Measurements from ENCODE around the gene KLF13.

KLF13 gene

GRCh38 chr15:31332020-31332680 is 5.5 kb downstream of the KLF13 start:
- DNase-seq (ENCODE audit: low read depth, low spot score): no peak

DNA sequence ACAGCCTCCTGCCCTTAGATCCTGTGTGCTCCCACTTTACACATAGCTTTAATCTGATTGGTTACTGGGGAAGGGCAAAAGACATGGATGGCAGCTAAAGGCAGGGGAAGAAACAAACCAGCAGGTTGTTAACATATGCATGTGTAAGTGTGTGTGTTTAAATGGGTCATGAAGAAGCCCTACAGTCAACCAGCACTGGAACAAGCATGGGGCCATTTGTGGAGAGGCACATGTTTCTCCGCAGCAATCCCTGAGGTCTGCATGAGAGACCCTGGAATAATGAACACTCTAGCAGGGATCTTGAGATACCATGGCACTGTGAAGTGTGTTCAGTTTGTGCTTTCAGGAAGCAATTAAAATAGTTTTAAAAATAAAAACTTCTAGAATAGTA is 6.0 kb downstream of the KLF13 start:
- DNase-seq (ENCODE audit: low read depth, low spot score): no peak

- no peak for DNase-seq (ENCODE audit: low read depth, low spot score)
Measured at GRCh38 chr15:31333119-31333518, 6.5 kb downstream of the KLF13 start.

DNA sequence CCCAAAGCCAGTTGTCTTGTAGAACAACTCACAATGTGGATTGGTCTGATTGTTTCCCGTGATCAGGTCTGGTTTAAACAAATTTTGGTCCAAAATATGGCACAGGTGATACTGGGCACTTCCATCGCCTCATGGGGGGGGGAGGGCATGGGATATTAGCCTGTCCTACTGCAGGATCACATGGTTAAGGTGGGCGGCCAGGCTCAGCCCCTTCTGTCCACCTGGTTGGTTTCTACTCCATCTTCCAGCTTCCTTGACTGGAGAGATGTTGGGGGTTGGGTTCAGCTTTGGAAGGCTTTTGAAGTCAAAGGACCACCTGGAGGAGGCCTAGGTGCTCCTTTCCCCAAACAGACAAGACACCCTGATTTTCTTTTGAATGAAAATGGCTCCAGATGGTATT is 7.2 kb downstream of the KLF13 start:
- no peak for DNase-seq (ENCODE audit: low read depth, low spot score)

- no peak for DNase-seq (ENCODE audit: low read depth, low spot score)
Measured at GRCh38 chr15:31335989-31336592, 9.5 kb downstream of the KLF13 start.

DNA sequence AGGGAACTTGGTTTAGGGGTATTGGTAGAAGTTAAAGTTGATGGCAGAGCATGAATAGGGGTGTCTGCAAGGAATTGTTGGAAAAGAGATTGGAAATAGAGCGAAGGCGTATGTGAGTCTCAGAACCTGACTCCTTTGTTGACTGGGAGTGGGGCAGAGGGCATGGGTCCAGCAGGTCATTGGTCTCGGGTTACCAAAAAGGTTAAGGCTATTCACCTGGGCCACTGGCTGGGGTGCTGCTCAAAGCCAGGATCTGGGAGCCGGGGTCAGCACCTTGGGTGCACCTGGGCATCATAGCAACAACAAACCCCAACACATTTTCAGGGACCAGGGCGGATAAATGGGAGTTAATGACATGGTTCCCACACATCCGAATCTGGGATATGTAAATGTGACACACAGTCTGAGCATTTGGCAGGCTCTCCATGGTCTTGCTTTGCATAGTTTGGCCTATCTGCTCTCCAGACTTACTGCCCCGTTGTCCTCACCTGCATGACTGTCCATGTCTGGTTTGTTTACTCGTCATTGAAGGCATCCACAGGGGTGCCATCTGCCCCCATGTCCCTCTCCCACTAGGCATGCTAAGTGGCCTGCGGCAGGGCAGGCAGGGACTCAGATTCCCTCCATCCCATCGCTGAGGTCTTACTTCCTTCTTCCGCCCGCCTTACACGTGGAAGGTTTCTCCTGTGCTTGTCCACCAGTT is 10.1 kb downstream of the KLF13 start:
- no peak for DNase-seq (ENCODE audit: low read depth, low spot score)

DNA sequence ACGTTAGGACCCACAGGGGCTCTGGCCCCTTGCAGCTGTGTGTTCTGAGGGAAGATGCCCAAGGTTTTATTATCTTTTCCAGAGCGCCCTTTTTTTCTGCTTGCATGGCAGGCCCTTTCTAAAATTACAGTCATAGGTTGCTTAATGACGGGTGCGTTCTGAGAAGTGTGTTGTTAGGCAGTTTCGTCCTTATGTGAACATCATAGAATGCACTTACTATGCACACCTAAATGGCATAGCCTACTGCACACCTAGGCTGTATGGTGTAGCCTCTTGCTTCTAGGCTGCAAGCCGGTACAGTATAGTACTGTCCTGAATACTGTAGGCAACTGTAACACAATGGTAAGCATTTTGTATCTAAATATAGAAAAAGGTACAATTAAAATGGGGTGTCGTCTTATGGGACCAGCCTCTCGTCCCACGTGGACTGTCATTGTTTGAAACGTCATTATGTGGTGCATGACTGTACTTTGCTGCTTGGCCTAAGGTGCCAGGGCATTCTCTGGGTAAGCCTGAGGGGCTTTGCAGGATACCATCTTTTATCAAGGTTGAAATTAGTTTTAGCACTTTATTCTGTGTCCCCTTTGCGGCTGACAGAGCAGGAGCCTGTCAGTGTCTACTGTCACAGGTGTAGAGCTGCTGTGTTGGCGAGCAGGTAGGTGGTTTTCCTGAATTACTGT is 10.9 kb downstream of the KLF13 start:
- no peak for DNase-seq (ENCODE audit: low read depth, low spot score)

DNA sequence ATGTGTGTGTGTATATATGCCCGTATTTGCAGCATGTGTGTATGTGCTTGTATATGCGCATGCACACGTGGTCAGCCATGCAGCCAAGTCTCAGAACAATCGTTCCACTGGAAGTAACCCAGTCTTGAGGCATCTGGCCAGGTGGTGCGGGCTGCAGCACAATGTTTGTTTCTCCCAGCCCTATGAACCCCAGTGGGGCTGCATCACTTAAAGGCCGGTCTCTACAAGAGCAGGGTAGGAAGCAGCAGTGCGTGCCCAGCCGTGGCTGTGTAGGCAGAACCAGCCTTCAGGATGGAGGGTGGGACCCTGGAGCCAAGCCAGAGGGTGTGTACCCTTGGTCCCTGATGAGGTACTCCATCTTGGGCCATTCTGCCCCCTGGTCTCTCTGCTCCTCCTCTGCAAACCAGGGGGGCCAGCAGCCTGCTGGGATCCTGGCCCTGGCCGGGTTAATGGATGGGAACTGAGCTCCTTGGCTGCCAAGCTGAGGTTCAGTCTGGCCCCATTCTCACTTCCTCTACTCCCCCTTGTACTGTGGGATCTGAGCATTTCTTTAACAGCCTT is 11.8 kb downstream of the KLF13 start:
- no peak for DNase-seq (ENCODE audit: low read depth, low spot score)

- DNase-seq (ENCODE audit: low read depth, low spot score): no peak
Measured at GRCh38 chr15:31338879-31339557, 12.4 kb downstream of the KLF13 start.

DNA sequence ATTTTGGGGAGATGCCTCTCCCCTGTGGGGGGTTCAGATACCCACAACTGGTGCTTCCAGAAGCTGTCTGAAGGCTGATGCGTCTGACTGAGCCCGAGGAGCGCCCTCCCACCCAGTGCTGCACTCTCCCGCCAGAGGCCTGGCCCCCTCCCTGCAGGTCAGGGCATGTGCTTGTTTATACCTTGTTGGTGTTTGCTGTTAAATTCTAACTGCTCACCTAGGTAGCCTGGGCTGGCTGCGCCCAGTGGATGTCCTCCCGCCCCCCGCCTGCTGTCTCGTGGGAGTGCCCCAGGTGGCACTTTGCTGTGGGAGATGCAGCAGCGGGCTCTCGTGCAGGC is 12.9 kb downstream of the KLF13 start:
- no peak for DNase-seq (ENCODE audit: low read depth, low spot score)

- DNase-seq (ENCODE audit: low read depth, low spot score): no peak
Measured at GRCh38 chr15:31340047-31340446, 13.4 kb downstream of the KLF13 start.

DNA sequence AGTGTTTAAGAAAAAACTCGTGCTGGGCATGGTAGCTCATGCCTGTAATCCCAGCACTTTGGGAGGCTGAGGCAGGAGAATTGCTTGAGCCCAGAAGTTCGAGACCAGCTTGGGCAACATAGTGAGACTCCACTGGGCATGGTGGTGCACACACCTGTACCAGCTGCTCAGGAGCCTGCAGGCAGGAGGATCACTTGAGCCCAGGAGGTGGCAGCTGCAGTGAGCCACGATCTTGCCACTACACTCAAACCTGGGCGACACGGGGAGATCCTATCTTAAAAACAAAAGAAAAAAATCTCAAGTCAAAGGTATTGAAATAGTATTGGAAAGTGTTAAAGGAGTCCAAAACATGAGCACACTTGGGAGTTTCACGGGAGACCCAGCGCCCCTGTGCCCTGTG is 14.0 kb downstream of the KLF13 start:
- no peak for DNase-seq (ENCODE audit: low read depth, low spot score)

DNA sequence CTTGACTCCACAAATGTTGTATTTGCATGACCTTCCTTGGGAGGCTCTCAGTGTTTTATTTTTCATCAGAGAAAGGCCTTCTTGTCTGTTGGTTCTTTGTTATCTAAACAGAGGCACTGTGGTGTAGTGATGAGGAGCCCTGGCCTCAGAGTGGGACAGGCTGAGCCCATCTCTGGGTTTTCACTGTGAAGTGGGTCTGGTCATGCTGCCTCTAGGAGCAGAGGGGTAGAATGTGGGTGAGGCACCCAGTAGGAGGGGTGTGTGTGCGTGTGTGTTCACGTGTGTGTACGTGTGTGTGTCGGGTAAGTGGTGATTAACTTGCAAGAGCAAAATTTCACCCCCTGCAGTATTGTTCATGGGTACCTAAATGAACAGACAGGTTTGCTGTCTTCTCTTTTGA is 14.4 kb downstream of the KLF13 start:
- no peak for DNase-seq (ENCODE audit: low read depth, low spot score)

DNA sequence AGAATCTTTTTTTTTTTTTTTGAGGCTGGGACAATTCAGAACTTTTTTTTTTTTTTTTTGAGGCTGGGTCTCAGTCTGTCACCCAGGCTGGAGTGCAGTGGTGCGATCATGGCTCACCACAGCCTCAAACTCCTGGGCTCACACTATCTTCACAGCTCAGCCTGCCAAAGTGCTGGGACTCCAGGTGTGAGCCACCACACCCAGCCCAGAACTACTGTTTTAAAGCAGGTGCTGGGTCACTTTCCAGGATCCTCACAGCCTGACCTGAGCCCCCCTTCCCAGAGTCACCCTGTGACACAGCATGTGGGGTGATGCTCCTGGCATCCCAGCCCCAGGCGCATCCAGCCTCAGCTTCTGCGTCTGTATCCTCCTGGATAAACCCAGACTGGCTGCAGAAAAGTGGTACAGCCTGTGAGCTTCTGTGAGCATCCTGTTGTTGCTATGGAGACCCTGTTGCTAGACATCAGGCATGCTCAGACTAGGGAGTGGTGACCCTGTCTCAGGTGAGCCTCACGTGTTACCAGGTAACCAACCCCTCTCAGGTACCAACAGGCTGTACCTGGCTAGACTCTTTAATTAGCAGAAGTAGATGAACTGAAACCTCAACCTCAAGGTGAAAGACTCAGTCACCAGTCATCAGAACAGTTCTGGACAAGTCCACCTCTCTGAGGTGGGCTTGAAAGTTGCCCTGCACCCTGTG is 15.0 kb downstream of the KLF13 start:
- no peak for DNase-seq (ENCODE audit: low read depth, low spot score)

DNA sequence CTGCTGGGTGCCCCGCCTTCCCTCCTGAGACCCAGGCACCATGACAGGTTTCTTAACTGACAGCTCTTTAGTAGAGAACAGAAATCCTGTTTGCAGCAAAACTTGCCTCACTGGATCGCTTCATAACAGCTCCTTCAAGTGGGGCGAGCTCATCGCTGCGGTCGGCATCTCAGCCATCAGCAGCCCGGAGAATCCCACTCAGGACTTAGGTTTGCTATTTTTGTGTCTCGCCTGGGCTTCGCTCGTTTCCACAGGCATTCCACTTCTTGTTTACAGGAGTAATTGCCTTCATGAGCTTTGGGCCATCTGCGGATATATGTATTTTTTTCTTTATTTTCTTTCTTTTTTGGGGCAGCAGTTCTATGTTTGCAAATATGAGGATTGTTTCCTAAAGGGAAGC is 15.7 kb downstream of the KLF13 start:
- DNase-seq (ENCODE audit: low read depth, low spot score): no peak

DNA sequence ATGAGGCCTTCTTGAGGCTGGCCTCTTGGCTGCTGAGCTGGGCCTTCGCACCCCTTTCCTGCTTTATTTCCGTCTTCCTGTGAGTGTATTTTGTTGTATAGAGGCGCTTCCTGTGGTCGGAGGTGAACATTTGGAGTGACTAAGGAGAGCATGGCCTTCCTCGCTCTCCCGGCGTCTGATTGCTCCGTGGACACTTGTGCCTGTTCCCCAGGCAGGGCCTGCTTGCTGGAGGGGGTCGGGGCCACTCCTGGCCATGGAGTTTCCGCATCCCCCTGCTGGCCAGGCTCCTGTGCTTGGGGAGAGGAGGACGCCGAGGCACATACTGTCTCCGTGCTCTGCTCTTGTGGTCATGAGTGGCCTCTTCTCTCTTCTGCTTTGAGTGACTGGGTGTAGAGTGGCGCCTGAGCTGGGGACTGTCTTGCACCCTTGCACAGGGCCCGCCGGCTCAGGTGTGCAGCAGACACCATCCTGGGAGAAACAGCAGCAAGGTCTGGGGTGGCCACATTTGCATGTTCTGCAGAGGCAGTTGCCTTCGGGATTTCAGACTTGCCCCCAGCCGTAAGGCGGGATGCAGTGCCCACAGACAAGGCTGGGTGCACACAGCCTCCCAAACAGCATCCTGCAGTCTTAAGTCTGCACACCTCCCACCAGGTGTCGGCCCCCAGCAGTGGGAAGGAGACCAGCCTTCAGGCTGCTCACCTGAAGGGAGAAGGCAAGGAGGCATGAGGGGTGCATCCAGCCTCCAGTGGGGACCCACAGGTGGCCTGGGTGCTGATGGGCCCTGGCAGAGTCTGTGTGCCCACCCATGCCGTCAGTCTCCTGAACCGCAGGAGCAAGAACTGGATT is 16.4 kb downstream of the KLF13 start:
- DNase-seq (ENCODE audit: low read depth, low spot score): no peak

DNA sequence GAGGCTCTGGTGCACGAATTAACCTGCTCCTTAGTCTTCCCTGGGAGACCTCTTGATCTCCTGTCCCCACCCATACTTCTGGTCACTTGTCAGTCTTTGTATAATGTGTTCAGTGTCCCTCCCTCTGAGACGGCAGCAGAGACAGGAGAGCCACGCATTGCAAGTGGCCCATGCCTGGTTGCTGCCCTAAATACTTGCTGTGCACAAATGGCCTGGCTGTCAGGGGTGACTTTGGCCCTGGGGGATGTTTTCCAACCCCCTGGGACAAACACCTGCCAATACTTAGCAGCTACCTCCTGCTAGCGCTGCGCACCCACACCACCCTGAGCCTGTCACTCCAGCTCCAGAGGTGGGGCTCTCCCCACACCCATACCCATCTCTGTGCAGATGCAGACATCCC is 17.2 kb downstream of the KLF13 start:
- no peak for DNase-seq (ENCODE audit: low read depth, low spot score)

DNA sequence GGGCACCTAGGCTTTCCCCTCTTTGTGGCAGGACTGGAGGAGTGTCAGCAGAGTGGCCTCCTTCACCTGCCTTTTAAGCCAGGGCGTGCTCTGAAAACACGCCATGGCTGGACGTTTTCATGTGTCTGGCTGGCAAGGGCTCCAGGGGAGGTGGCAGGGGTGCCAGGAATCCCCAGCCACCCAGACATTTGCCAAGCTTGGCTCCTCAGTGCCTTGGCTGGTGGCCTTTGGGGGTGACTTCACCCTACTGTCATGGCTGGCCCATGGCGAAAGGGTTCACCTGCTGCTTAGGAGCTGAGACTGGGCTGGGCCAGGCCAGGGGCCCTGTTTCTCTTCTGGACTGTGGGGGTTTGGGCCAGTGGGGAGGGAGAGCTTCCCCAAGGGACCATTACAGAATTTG is 17.6 kb downstream of the KLF13 start:
- DNase-seq (ENCODE audit: low read depth, low spot score): no peak

DNA sequence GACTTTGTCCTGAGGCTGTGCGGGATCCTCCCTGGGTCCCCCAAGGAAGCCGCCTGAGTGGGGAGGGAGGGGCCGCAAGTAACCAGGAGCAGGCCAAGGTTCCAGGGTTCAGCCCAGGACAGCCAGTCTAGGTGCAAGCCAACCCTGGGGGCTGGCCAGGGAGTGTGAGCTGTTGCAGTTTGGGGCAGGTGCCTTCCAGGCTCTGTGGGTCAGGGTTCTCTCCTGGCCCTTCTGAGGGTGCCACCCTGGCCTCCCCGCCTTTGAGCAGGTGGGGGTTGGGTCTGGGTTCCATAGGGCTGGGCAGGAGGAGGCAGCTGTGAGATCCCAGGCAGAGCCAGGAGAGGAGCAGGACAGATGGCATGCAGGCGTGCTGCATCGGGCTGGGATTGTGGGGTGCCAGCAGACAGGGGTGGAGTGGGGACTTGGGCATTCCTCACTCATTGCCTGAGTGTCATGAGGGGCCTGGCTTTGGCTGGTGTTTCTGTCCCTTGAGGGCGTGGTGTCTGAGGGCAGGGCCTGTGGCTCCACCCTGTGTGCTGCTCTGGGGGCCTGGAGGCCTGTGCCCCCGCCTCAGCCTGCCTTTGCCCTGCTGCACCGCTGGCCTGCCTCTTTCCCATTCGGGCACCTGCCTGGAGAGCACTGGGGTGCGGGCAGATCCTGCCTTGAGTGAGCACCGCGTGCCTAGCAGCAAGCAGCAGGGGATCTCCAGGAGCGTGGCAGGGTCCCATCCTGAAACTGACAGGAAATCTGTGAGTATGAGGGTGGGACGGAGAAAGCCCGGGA is 18.4 kb downstream of the KLF13 start:
- no peak for DNase-seq (ENCODE audit: low read depth, low spot score)

All from activated naive CD8-positive, alpha-beta T cell treated with anti-CD3 and anti-CD28 coated beads, Interleukin-2, amount 50 U/mL, for 16 hours (primary cell).